Testis (tissue), 3 donors: ENCODE measurements around the gene SIK2. TPM values are rescaled to one million over a fixed set of nuclear protein-coding genes. Genes with fewer than 3 reads are reported as not detected.
A peak's percentile ranks its signal among the peaks of the same experiment; 100 is the strongest.

Experiments used
- DNase-seq: peaks from one replicate; pipeline ENCODE4 v3.0.0-alpha.2; 2019
- H3K27ac ChIP-seq, 2 donors: fragments of 200-600 bp; sonication (generic); one replicate each; pipeline ENCODE4 v1.5.1; 2019
- H3K27me3 ChIP-seq: fragments of 200-600 bp; sonication (generic); one replicate; pipeline ENCODE4 v1.5.1; 2019
- H3K36me3 ChIP-seq: fragments of 200-600 bp; sonication (generic); one replicate; pipeline ENCODE4 v1.5.1; 2017; ENCODE audit warnings: low read depth; ENCODE audit errors: missing control alignments
- H3K4me1 ChIP-seq: fragments of 200-600 bp; sonication (generic); one replicate; pipeline ENCODE4 v1.5.1; 2019
- H3K4me3 ChIP-seq, 2 donors: fragments of 200-600 bp; sonication (generic); one replicate each; pipeline ENCODE4 v1.5.1; 2017 to 2019
- H3K9me3 ChIP-seq: fragments of 200-600 bp; sonication (generic); one replicate; pipeline ENCODE4 v1.5.1; 2017
- CTCF ChIP-seq, 3 experiments: fragments of 450-650 bp in 2 of 3; fragments of 200-600 bp in 1 of 3; sonication (generic) in 1 of 3; IDR thresholded peaks; one replicate each; pipeline ENCODE4 v1.5.1; 2016 to 2019; ENCODE audit warnings: antibody characterized with exemption in 3 of 3, mild to moderate bottlenecking in 2 of 3, moderate library complexity in 1 of 3
- POLR2A ChIP-seq: fragments of 450-650 bp; IDR thresholded peaks from one replicate; pipeline ENCODE4 v1.6.1; 2017; ENCODE audit warnings: antibody characterized with exemption, mild to moderate bottlenecking, moderate library complexity
- WGBS, 2 donors: methylation state at CpG; one replicate each; pipeline ENCODE4 v1.1.5; 2018; 5-methylcytosine and 5-hydroxymethylcytosine counted together
- intact Hi-C: fragments of 100-400 bp; cut with DNase I; formaldehyde crosslinking; loops from one replicate; pipeline ENCODE4 v1.15.1; 2023; ENCODE audit warnings: low total_unique reads
- polyA plus RNA-seq: library from polyadenylated mRNA; stranded (reverse); fragments of 350-450 nt; fragmentation: Illumina TruSeq; extraction: RNeasy Lipid Tissue Mini Kit (QIAGEN cat#74804); gene quantifications from one replicate; pipeline ENCODE4 v1.2.3, GENCODE V29; 2014; ENCODE audit warnings: low read depth, low replicate concordance; ENCODE audit not compliant: insufficient read depth
- total RNA-seq, 2 donors: library from RNA; depleted of rRNA; stranded (reverse); fragments of >200 nt; gene quantifications; one replicate each; pipeline ENCODE4 v1.2.3, GENCODE V29; 2016

The SIK2 gene
- total and polyA plus RNA-seq, 3 donors from 2014 or later, result 7.6 to 9.8 (median 8.9) TPM

- Histone ChIP-seq H3K9me3 (no peaks in the 10 kb centered on the region), H3K36me3 (no peaks in the 10 kb centered on the region), H3K27ac (no peak overlapping the region), H3K4me3 (no peak overlapping the region), H3K4me1 (no peaks in the 10 kb centered on the region), H3K27me3 (no peaks in the 10 kb centered on the region)
- TF ChIP-seq POLR2A, result no peak
- no peak for TF ChIP-seq CTCF (IDR thresholded peaks at IDR 0.05)
- intact Hi-C loops, result no loop called here
- WGBS, 2 donors, result 52 to 73% methylated on average over 4 of the region's 4 CpGs
- no peak for DNase-seq
These were observed 19.4 kb upstream of the SIK2 start for GRCh38 chr11:111582881-111583280.

GRCh38 chr11:111585371-111585770 is 16.9 kb upstream of the SIK2 start:
- no peak for DNase-seq
- Histone ChIP-seq H3K36me3 (no peaks in the 10 kb centered on the region), H3K27me3 (no peaks in the 10 kb centered on the region), H3K4me3 (no peak overlapping the region), H3K4me1 (no peaks in the 10 kb centered on the region), H3K9me3 (no peaks in the 10 kb centered on the region), H3K27ac (no peak overlapping the region)
- TF ChIP-seq CTCF (IDR thresholded peaks at IDR 0.05) (no peak), POLR2A (no peak)
- 46 to 48% methylated on average over 2 of the region's 2 CpGs for WGBS, 2 donors
- intact Hi-C loops, result no loop called here

GRCh38 chr11:111586388-111586831 is 15.8 kb upstream of the SIK2 start:
- Histone ChIP-seq H3K27ac (no peak overlapping the region), H3K9me3 (no peaks in the 10 kb centered on the region), H3K4me1 (no peaks in the 10 kb centered on the region), H3K36me3 (no peaks in the 10 kb centered on the region), H3K4me3 (no peak overlapping the region), H3K27me3 (no peaks in the 10 kb centered on the region)
- intact Hi-C loops, result no loop called here
- 14 to 46% methylated on average over 1 of the region's 1 CpG for WGBS, 2 donors
- TF ChIP-seq CTCF (IDR thresholded peaks at IDR 0.05) (peak; percentile 36 to 47 (median 47)), POLR2A (no peak)
- DNase-seq, result peak; percentile 61

- H3K36me3 ChIP-seq, result no peaks in the 10 kb centered on the region
- H3K27me3 ChIP-seq, result no peaks in the 10 kb centered on the region
- intact Hi-C loops, result no loop called here
- 61 to 69% methylated on average over 2 of the region's 2 CpGs for WGBS, 2 donors
- no peaks in the 10 kb centered on the region for H3K4me1 ChIP-seq
- H3K27ac ChIP-seq, result no peak overlapping the region
- no peak overlapping the region for H3K4me3 ChIP-seq
- TF ChIP-seq CTCF (IDR thresholded peaks at IDR 0.05) (peak in 1 of 3 experiments; percentile 24), POLR2A (no peak)
- no peak for DNase-seq
- H3K9me3 ChIP-seq, result no peaks in the 10 kb centered on the region
These were observed 13.1 kb upstream of the SIK2 start for GRCh38 chr11:111589114-111589513.

- no peak for DNase-seq
- Histone ChIP-seq H3K27ac (no peak overlapping the region), H3K9me3 (no peaks in the 10 kb centered on the region), H3K4me3 (no peak overlapping the region), H3K36me3 (no peaks in the 10 kb centered on the region), H3K4me1 (no peaks in the 10 kb centered on the region), H3K27me3 (no peaks in the 10 kb centered on the region)
- intact Hi-C loops, result no loop called here
- TF ChIP-seq POLR2A (no peak), CTCF (IDR thresholded peaks at IDR 0.05) (no peak)
- WGBS, 2 donors, result 64 to 77% methylated on average over 5 of the region's 5 CpGs
These were observed 12.3 kb upstream of the SIK2 start for GRCh38 chr11:111589886-111590499.
